ENCODE measurements around the gene VSTM1.

- TF ChIP-seq CTCF (IDR thresholded peaks at IDR 0.05) (no peak), USF2 (CRISPR knock-in tag; IDR thresholded peaks at IDR 0.05) (no peak), CBFB (CRISPR knock-in tag; IDR thresholded peaks at IDR 0.05; ENCODE audit: low read depth) (no peak), IRF1 (CRISPR knock-in tag; IDR thresholded peaks at IDR 0.05) (no peak), SMAD3 (CRISPR knock-in tag; IDR thresholded peaks at IDR 0.05; ENCODE audit: borderline replicate concordance) (no peak), ESRRA (CRISPR knock-in tag; IDR thresholded peaks at IDR 0.05; ENCODE audit: borderline replicate concordance) (no peak), AFF4 (CRISPR knock-in tag; IDR thresholded peaks at IDR 0.05; ENCODE audit: borderline replicate concordance) (no peak), TCF7 (CRISPR knock-in tag; IDR thresholded peaks at IDR 0.05; ENCODE audit: low read depth) (no peak), E2F1 (CRISPR knock-in tag; IDR thresholded peaks at IDR 0.05) (no peak)
Observed at GRCh38 chr19:54074851-54075250, 11.2 kb upstream of the VSTM1 start.
